H54 (cell line): Measurements from ENCODE around the gene PREB.
"Not testable (repeated sequence)": the region's sequence is repeated elsewhere in the genome, so short reads cannot be mapped to it uniquely, and the experiment has no call there.

Experiments
- DNase-seq: peaks from one replicate; pipeline ENCODE4 v3.0.0; 2011; ENCODE audit warnings: low spot score, mixed read lengths; ENCODE audit not compliant: insufficient read length
- FAIRE-seq: peaks from 3 replicates; lab custom pipeline; 2011; peaks lifted over from hg19 to GRCh38; lab: Jason Lieb, UNC
- POLR2A ChIP-seq: IDR thresholded peaks from 2 replicates; pipeline ENCODE4 v1.6.1; 2011; ENCODE audit warnings: low read depth, mild to moderate bottlenecking, low read length

The PREB gene

GRCh38 chr2:27125104-27125503 is 9.3 kb downstream of the PREB start:
- DNase-seq (no peak), FAIRE-seq (no peak)
- no peak for TF ChIP-seq POLR2A

GRCh38 chr2:27123302-27124150 is 10.9 kb downstream of the PREB start, which contains the start of gene ABHD1:
TSS of gene ABHD1 (plus strand) at chr2:27123815. CDS start at chr2:27123949, 134 bp downstream.
- peak; percentile 49; the same call in 1 of the 2 replicates for TF ChIP-seq POLR2A
- FAIRE-seq: no peak
- peak; percentile 67 for DNase-seq

GRCh38 chr2:27122791-27123190 is 11.6 kb downstream of the PREB start:
- FAIRE-seq: no peak

GRCh38 chr2:27121906-27122305 is 12.5 kb downstream of the PREB start:
- DNase-seq (no peak), FAIRE-seq (no peak)
- no peak for TF ChIP-seq POLR2A

More at GRCh38 chr2:27122791-27123190, 11.6 kb downstream of the PREB start:
- DNase-seq: no peak
- TF ChIP-seq POLR2A: no peak

- FAIRE-seq, DNase-seq: not testable (repeated sequence)
Measured at GRCh38 chr2:27119330-27119670, 15.1 kb downstream of the PREB start.

GRCh38 chr2:27118525-27119329 is 15.7 kb downstream of the PREB start, which contains the start of gene CGREF1:
TSS of gene CGREF1 (minus strand) at chr2:27119128. CDS start at chr2:27104366, 14,762 bp downstream.
- DNase-seq (no peak), FAIRE-seq (no peak)
- no peak for TF ChIP-seq POLR2A

- no peak for TF ChIP-seq POLR2A
- DNase-seq (no peak), FAIRE-seq (no peak)
Measured at GRCh38 chr2:27117995-27118524, 16.4 kb downstream of the PREB start.

GRCh38 chr2:27115519-27115918 is 18.9 kb downstream of the PREB start:
- FAIRE-seq (no peak), DNase-seq (no peak)
- no peak for TF ChIP-seq POLR2A

- DNase-seq, FAIRE-seq: not testable (repeated sequence)
Measured at GRCh38 chr2:27111392-27112078, 22.9 kb downstream of the PREB start.

- DNase-seq, FAIRE-seq: not testable (repeated sequence)
Measured at GRCh38 chr2:27110603-27111352, 23.7 kb downstream of the PREB start.

GRCh38 chr2:27109083-27109482 is 25.4 kb downstream of the PREB start:
- no peak for FAIRE-seq

GRCh38 chr2:27108221-27108620 is 26.2 kb downstream of the PREB start:
- FAIRE-seq: no peak
- DNase-seq: no peak
- TF ChIP-seq POLR2A: no peak

More at GRCh38 chr2:27109083-27109482, 25.4 kb downstream of the PREB start:
- no peak for TF ChIP-seq POLR2A
- DNase-seq: no peak

- no peak for TF ChIP-seq POLR2A
- FAIRE-seq (no peak), DNase-seq (no peak)
Measured at GRCh38 chr2:27105981-27106380, 28.5 kb downstream of the PREB start.

GRCh38 chr2:27102329-27102728 is 32.1 kb downstream of the PREB start:
- DNase-seq: no peak
- FAIRE-seq: no peak
- no peak for TF ChIP-seq POLR2A
